Astrocyte of the spinal cord (primary cell): ENCODE results near the gene CRIM1.

ENCODE experiments used
- DNase-seq: peaks from one replicate; pipeline ENCODE4 v3.0.0; 2011; ENCODE audit warnings: low read depth, low spot score
- H3K4me3 ChIP-seq: 2 replicates; pipeline ENCODE4 v1.5.1; 2011; ENCODE audit warnings: low read depth, mild to moderate bottlenecking, low read length, moderate library complexity
- CTCF ChIP-seq: IDR thresholded peaks from 2 replicates; pipeline ENCODE4 v1.5.1; 2012; ENCODE audit warnings: low read depth, mild to moderate bottlenecking, low read length, inconsistent platforms
- in situ Hi-C: cut with HindIII; loops from 2 replicates; pipeline ENCODE4 v1.10.0; 2017; ENCODE audit warnings: low sequenced_read_pairs

The CRIM1 gene

GRCh38 chr2:36449213-36449612 is 93.6 kb downstream of the CRIM1 start:
- DNase-seq = no peak
- TF ChIP-seq CTCF = no peak
- H3K4me3 ChIP-seq = no peak overlapping the region
- in situ Hi-C loops = no loop called here

GRCh38 chr2:36449943-36450392 is 94.4 kb downstream of the CRIM1 start:
- TF ChIP-seq CTCF = no peak
- DNase-seq = peak; percentile 48
- in situ Hi-C loops = no loop called here
- H3K4me3 ChIP-seq = no peak overlapping the region

- peak; percentile 88 for DNase-seq
- H3K4me3 ChIP-seq = no peak overlapping the region
- in situ Hi-C loops = no loop called here
- TF ChIP-seq CTCF = no peak
These were observed 95.1 kb downstream of the CRIM1 start for GRCh38 chr2:36450466-36451196.

GRCh38 chr2:36451512-36451911 is 95.9 kb downstream of the CRIM1 start:
- TF ChIP-seq CTCF = no peak
- in situ Hi-C loops = no loop called here
- DNase-seq = no peak
- no peak overlapping the region for H3K4me3 ChIP-seq

GRCh38 chr2:36452260-36452659 is 96.7 kb downstream of the CRIM1 start:
- H3K4me3 ChIP-seq = no peak overlapping the region
- in situ Hi-C loops = no loop called here
- peak; percentile 75 for DNase-seq
- TF ChIP-seq CTCF = no peak

- H3K4me3 ChIP-seq = no peak overlapping the region
- TF ChIP-seq CTCF = no peak
- DNase-seq = peak; percentile 40
- in situ Hi-C loops = no loop called here
These were observed 98.1 kb downstream of the CRIM1 start for GRCh38 chr2:36453652-36454051.
